ENCODE results near the gene DEFB118. TPM values are rescaled to one million over a fixed set of nuclear protein-coding genes. Genes with fewer than 3 reads are reported as not detected.

Gene DEFB118
- total RNA-seq = not detected

DNA sequence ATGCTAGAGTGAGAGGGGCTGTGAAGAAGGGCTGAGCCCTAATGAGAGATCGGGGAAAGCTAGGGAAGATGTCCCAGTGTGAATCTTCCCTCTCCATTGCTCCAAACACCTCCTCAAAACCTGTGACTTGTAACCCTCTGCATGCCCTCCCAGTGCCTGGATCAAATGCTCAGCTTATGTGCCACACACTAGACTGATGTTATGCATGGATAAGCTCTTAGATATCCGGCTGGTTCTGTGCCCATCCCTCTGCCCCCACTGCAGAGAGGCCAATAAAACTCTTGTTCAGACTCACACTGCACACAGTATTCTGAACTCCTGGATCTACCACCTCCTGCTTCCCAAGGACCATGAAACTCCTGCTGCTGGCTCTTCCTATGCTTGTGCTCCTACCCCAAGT, at the start of gene DEFB118:
Gene DEFB118, plus strand, starts transcription at position 301 of the 400 bp plus-strand sequence. Its CDS starts 50 bp downstream, at position 351.
- Histone ChIP-seq H3K27me3 (no peaks in the 10 kb centered on the region), H3K4me3 (no peak within 1 kb of the TSS), H3K9me3 (peaks cover 0 to 16% (median 0%) of the 10 kb centered on the region in 3 donors), H3K27ac (no peak within 1 kb of the TSS), H3K36me3 (no peaks in the 10 kb centered on the region), H3K4me1 (no peaks in the 10 kb centered on the region)
- WGBS, 2 donors = 71 to 72% methylated on average over 2 of the region's 2 CpGs
- no peak for TF ChIP-seq POLR2A (IDR thresholded peaks at IDR 0.05)
- TF ChIP-seq CTCF (IDR thresholded peaks at IDR 0.05) = no peak
- intact Hi-C loops (cut with DNase I) = no loop called here
- DNase-seq = no peak

GRCh38 chr20:31322504-31322903, 45.9 kb upstream of the DEFB118 start:
- intact Hi-C loops (cut with DNase I) = no loop called here
- Histone ChIP-seq H3K36me3 (no peaks in the 10 kb centered on the region), H3K4me1 (no peaks in the 10 kb centered on the region), H3K4me3 (no peak overlapping the region), H3K27me3 (no peaks in the 10 kb centered on the region), H3K27ac (no peak overlapping the region), H3K9me3 (no peaks in the 10 kb centered on the region)
- WGBS, 2 donors = 39 to 53% methylated on average over 3 of the region's 3 CpGs
- no peak for DNase-seq
- TF ChIP-seq POLR2A (IDR thresholded peaks at IDR 0.05) (no peak), CTCF (IDR thresholded peaks at IDR 0.05) (no peak)

DNA sequence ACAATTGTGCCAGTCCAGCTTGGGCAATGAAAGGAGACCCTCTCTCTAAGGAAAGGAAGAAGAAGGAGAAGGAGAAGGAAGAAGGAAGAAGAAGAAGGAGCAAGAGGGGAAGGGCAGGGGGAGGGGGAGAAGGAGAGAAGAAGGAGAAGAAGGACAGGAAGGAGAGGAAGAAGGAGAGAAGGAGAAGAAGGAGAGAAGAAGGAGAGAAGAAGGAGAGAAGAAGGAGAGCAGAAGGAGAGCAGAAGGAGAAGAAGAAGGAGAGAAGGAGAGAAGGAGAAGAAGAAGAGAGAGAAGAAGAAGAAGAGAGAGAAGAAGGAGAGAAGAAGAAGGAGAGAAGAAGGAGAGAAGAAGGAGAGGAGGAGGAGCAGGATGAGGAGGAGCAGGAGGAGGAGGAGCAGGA, 37.5 kb upstream of the DEFB118 start:
- no peaks in the 10 kb centered on the region for H3K4me1 ChIP-seq
- H3K27ac ChIP-seq = no peak overlapping the region
- no peaks in the 10 kb centered on the region for H3K9me3 ChIP-seq
- no peaks in the 10 kb centered on the region for H3K36me3 ChIP-seq
- TF ChIP-seq CTCF (IDR thresholded peaks at IDR 0.05) = no peak
- no peak for TF ChIP-seq POLR2A (IDR thresholded peaks at IDR 0.05)
- H3K4me3 ChIP-seq = no peak overlapping the region
- no peaks in the 10 kb centered on the region for H3K27me3 ChIP-seq
- intact Hi-C loops (cut with DNase I) = no loop called here
- no peak for DNase-seq

DNA sequence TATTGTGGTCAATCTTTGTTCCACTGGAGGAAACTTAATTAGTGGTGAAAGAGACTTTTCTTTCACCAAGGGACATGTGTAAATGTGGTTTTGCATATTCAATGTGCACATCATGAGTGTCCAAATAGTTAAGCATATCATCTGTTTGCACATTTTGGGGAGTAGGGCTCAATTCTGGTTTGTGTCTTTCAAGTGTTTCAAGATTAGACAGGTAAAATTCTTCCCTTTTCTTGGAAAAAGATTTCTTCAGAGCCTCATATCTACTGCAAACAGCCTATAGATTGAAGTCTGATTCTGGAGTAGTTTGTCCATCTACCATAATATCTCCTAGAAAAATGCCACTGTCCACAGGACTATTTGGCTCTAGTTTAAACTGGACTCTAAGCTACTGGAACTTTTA, 26.9 kb upstream of the DEFB118 start:
- Histone ChIP-seq H3K36me3 (no peaks in the 10 kb centered on the region), H3K9me3 (no peaks in the 10 kb centered on the region)
- intact Hi-C loops (cut with DNase I) = no loop called here

GRCh38 chr20:31355981-31356380, 12.4 kb upstream of the DEFB118 start:
- H3K27me3 ChIP-seq = no peaks in the 10 kb centered on the region
- H3K27ac ChIP-seq = no peak overlapping the region
- no peaks in the 10 kb centered on the region for H3K36me3 ChIP-seq
- intact Hi-C loops (cut with DNase I) = no loop called here
- H3K9me3 ChIP-seq = no peaks in the 10 kb centered on the region
- TF ChIP-seq CTCF (IDR thresholded peaks at IDR 0.05) = no peak
- TF ChIP-seq POLR2A (IDR thresholded peaks at IDR 0.05) = no peak
- no peak overlapping the region for H3K4me3 ChIP-seq
- DNase-seq = no peak
- no peaks in the 10 kb centered on the region for H3K4me1 ChIP-seq
- 28 to 42% methylated on average over 1 of the region's 1 CpG for WGBS, 2 donors

More for the DNA sequence above, 26.9 kb upstream of the DEFB118 start:
- Histone ChIP-seq H3K4me1 (no peaks in the 10 kb centered on the region), H3K27ac (no peak overlapping the region), H3K4me3 (no peak overlapping the region), H3K27me3 (no peaks in the 10 kb centered on the region)
- TF ChIP-seq CTCF (IDR thresholded peaks at IDR 0.05) (no peak), POLR2A (IDR thresholded peaks at IDR 0.05) (no peak)
- no peak for DNase-seq
